ENCODE data around the gene CPSF2.

Gene CPSF2

GRCh38 chr14:92121670-92122350, at the start of gene CPSF2, which contains the start of gene NDUFB1:
CPSF2 (plus strand) TSS chr14:92121969; CDS start chr14:92130985, 9,016 bp downstream.
NDUFB1 (minus strand) TSS chr14:92121706; CDS start chr14:92117637, 4,069 bp downstream.
- DNase-seq = peak; percentile 57

DNA sequence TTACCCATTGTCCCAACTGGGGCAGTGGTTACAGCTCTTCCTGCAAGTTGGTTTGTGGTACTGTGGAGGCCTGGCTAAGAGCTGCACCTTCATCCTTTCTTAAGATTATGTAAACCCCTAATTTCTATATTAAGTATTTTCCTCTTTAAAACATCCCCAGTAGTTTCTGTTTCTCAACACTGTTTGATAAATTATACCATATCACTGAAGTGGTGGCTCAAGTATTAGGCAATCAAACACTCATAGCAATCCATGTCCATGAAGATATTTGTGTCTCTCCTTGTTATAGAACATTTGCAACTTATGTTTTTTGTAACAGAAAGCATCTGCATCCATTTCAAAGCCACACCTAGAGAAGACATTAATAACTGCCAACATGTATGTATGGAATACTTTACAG, 47.2 kb upstream of the CPSF2 start:
- DNase-seq = no peak

GRCh38 chr14:92088494-92088893, 33.3 kb upstream of the CPSF2 start:
- DNase-seq = no peak

GRCh38 chr14:92093320-92093719, 28.4 kb upstream of the CPSF2 start:
- DNase-seq = no peak

DNA sequence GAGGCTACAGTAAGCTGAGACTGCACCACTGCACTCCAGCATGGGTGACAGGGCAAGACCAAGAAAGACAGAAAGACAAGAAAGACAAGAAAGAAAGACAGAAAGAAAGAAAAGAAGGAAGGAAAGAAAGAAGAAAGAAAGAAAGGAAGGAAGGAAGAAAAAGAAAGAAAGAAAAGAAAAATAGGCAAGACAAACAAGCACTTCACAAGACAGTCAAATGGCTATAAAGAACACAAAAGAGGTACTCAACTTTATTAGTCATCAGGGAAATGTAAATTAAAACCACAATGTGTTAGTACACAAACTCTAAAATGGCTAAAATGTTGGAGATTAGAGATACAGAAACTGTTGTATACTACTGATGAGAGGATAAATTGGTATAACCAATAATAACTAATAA, 22.0 kb upstream of the CPSF2 start:
- DNase-seq = no peak

- peak; percentile 18 for DNase-seq
Measured at GRCh38 chr14:92103363-92103989, 18.3 kb upstream of the CPSF2 start.

DNA sequence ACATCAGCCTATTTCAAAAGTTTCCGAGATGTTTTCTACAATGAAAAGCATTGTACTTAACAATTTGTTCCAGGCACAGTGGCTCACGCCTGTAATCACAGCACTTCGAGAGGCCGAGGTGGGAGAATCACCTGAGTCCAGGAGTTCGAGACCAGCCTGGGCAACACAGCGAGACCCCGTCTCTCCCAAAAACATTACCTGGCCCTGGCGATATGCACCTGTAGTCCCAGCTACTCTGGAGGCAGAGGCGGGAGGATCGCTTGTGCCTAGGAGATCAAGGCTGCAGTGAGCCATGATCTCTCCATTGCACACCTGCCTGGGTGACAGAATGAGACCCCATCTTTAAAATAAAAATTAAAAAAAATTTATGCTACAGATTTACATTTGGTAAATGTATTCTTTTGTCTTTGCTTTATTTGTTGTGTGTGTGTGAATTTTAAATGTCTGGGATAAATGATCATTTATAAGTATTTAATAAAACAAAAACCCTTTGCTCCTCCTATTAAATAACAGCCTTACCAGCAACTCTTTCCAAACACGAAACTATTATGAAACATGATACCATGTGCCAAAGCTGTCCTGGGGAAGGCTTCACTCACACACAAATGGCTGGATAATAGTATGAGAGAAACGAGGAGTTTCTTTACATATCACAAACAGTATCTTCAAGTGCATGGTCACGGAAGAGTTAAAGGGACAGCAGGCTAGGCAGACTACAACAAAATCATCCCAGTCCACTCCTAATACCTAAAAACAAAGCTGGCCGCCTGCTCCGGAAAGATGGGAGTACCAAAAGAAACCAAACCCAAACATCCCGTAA, 16.5 kb upstream of the CPSF2 start:
- DNase-seq = no peak

DNA sequence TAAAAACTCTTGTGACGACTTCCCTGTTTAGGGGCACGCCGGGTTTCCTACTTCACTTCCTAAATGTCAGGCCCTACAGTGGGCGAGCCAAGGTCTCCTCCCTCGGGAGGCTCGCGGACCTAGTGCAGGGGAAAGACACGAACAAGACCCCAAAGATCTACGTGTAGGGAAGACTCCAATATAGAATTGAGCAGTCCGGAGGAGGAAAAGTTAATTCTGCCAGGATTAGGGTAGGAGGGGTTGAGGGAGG, 16.0 kb upstream of the CPSF2 start:
- no peak for DNase-seq

DNA sequence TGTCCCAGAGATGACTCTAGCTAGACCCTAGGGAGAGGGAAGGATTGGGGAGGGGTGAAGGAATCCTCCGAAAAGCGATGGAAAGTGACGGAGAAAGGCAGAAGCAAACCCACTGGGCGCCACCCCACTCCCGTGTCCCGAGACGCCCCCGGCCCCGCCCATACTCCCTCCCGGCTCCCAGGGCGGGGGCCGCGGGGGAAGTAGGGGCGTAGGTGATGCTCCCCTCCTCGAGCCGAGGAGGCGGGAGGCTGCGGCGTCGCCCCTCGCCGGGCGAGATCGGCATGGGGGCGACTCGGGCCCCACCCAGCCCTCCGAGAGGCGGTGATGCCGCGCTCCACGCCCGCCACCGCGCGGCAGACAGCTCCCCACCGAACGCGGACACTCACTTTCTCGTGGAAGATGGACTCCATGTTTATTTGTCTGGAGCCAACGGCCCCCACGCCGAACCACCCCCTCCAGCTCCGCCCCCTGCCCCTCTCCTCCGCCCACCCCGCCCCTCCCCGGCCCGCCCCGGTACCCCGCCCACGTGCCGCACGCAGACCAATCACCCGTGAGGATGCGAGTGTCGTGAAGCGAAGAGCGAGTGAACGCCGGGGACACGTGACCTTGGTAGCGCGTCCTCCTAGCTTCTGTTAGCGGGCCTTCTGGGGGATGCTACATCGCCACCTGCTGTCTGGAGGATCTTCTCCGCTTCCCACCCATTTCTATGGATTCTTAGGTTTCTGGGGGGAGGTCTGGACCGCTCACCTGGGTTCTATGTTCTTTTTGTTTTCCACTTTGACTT, 15.4 kb upstream of the CPSF2 start, which contains the start of gene ATXN3:
ATXN3 (minus strand) TSS at position 440 of the 784 bp plus-strand sequence; CDS start at position 410, 30 bp downstream.
- peak; percentile 90 for DNase-seq

DNA sequence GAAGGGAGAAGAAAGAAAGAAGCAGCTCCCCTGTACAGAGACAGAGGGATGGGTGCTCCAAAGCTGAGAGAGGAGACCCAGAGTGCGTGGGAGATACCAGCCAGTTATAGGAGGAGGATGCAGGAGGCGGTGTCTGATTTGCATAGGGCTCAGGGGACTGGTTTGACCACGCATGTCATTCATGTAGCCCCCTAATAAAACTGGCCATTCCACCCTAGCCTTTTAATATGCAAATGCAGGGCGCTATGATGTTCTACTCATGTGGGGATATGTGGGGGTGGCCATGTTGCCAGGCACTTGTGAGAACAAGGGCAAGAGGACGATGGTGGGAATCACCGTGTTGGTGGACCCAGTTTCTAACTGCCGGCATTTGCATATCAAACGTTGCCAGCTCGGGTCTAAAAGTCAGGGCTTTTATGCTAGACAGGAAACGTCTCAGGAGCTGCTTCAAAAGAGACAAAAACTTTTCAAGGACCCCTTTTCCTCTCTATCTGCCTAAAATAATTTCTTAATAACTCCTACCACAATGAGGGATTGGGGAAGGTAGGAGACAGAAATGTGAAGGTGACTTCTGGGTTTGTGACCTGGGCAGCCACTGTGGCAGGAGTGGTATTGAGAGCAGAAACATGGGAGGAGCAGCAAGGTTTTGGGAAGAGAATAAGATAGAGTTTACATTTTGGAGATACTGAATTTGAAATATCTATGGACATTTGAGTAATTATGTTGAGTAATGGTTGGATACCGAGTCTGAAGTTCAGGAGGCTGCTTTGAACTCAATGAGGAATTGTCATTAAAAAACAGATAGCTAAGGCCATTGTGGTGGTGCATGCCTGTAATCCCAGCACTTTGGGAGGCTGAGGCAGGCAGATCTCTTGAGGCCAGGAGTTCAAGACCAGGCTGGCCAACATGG, 13.2 kb upstream of the CPSF2 start:
- DNase-seq = no peak

DNA sequence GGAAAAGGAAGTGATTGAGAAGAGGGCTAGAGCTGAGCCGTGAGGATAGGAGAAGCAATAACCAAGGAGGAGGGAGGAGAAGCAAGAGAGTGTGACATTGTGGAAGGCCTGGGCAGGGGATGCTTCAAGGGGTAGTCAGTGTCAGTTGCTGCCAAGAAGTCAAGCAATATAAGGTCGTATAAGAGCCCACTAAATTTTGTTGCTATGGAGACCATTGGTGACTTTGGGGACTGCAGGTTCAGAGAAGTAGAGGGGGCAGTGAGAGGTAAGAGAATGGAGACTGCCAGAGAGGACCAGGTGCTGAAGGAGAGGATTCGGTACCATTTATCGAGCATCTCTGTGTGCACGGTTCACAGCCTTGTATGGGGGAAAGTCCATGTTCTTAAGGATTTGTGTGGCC, 12.3 kb upstream of the CPSF2 start:
- no peak for DNase-seq

DNA sequence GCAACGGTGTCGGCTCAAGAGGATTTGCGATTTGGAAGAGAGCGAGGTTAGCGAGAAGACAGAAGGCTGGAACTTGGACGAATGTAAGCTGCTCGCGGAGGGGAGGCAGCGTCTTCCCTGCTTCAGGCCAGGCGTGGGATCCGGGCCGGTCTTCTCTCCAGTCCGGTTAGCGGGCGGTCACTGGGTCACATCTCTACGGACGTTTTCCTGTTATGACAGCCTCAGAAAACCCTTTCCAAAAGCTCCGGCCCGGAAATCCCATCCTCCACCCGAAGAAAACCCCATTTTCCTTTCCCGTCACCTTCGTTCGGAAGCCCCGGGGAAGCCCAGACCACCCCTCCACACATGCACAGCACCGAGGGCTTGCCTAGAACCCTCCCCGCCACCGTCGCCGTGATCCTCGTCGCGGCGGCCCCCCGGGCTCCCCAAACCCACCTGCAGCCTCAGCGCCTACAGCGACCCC, 531 bp upstream of the CPSF2 start:
- no peak for DNase-seq

GRCh38 chr14:92122351-92122677, 545 bp downstream of the CPSF2 start:
- no peak for DNase-seq

- no peak for DNase-seq
Measured at GRCh38 chr14:92122761-92123160, 992 bp downstream of the CPSF2 start.

DNA sequence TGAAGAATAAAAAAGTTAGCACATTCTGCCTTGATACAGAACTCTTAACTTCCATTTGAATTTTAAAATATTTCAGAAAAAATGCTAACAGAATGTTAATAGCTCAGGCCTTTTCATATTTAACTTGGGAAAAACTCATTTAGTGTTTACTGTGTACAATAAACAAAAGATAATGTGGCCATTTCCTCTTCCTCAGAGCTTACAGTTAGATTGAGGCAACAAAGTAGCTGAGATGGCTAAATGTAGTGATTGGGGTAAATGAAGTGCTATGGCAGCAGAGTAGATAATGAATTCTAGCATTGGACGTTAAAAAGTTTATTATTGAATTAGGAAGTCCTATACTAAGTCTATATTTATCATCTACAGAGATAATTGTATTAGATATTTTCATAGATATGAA, 12.7 kb downstream of the CPSF2 start:
- no peak for DNase-seq

DNA sequence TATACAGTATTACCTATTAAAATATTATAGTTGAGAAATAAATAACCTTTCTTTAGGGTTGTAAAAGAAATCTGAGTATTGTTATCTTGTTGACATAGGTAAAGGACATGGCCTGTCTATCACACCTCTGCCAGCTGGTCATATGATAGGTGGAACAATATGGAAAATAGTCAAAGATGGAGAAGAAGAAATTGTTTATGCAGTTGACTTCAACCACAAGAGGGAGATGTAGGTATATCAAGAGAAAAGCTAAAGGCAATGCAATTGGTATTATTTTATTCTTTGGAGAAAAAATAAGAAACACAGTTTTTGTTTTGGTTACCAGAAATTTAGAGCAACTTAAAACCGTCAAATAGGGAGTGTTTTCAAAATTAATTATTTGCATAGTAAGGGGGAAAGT, 13.5 kb downstream of the CPSF2 start:
- DNase-seq = no peak

GRCh38 chr14:92143309-92143708, 21.5 kb downstream of the CPSF2 start:
- no peak for DNase-seq

DNA sequence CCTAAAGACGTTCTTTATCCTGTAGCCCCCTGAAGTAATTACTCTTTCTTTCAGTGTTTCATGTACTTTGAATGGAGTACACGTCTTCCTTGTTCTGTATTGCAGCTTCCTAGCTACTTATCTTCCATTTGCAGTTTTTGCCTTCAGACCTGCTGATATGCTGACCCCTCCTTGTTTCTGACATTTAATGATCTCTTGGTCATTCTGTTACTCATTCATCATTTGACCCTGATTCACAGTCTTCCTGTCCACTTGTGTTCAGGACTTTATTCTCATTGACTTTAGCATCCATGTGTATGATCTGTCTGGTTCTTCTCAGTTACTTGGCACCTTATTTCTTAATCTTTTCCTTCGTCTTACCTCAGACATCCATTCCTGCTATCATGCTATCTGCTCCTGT, 22.2 kb downstream of the CPSF2 start:
- DNase-seq = no peak

DNA sequence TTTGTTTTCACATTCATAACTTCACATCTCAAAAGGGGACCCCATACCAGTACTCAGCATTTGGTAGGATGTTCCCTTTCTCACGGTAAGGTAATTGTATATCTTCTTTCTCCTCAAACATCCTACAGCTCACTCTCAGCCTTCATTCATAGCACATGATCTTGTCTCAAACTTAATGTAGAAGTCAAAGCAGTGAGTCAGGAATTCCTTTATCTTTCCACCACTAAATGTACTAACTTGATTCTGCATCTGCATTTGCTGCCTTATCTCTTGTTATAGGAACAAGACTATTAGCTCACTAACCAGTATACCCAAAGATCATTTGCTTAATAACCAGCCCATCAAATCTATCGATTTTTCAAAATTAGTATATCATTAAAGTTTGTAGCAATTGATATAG, 22.9 kb downstream of the CPSF2 start:
- DNase-seq = no peak

DNA sequence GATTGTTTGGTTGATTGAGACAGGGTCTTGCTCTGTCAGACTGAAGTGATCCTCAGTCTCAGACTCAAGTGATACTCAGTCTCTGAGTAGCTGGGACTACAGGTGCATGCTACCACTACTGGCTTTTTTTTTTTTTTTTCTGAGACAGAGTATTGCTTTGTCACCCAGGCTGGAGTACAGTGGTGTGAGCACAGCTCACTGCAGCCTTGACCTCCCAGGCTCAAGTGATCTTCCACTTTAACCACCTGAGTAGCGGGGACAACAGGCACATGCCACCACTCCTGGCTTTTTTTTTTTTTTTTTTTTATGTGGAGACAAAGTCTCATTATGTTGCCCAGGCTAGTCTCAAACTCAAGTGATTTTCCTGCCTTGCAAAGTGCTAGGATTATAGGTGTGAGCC, 31.8 kb downstream of the CPSF2 start:
- no peak for DNase-seq

DNA sequence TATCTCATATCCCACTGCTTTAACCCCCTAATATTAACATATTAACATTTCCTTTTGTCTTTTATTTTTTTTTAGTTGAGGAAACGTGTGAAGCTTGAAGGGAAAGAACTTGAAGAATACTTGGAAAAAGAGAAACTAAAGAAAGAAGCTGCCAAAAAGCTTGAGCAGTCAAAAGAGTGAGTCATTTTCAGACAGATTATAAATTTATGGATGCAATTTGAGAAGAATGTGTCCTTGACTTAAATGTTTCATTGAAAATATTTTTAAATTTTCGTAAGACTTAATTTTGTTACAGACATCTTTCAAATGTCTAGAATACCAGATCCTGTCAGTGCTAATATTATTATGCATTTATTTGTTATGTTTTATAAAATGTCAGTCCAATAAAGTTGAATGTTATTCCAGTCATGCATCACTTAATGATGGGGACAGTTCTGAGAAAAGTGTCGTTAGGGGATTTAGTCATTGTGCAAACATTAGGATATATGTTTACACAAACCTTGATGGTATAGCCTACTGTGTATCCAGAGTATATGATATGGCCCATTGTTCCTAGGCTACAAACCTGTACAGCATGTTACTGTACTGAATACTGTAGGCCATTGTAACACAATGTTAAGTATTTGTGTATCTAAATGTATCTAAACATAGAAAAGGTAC, 32.6 kb downstream of the CPSF2 start:
- DNase-seq = no peak

DNA sequence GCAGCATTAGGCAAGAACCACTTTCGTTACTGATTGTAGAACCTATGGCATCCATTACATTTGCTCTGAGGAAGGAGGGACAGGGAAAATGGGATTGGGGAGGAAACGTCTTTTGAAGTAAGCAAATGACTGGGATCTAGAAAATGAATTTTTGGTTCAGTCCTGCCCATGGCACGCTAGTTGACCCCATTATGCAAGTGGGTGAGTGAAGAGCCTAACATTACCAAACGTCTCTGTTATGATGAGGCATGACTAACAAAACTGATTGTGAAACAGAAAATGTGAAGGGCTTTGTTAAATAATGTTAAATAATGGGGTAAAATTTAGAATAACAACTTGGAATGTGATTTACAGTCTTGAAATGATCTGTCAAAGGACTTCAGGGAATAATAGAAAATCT, 38.9 kb downstream of the CPSF2 start:
- DNase-seq = no peak

All from KG1 (cell line).